Lower lobe of right lung (tissue), 2 donors: ENCODE data around the gene TIGD1. TPM values are rescaled to one million over a fixed set of nuclear protein-coding genes. Genes with fewer than 3 reads are reported as not detected.

ENCODE experiments used
- ATAC-seq, 2 donors: fragments of 200-7000 bp; cut with Tn5 transposase; one replicate each; pipeline ENCODE4 v1.9.1; 2020 to 2022; ENCODE audit warnings: mild to moderate bottlenecking in 2 of 2, moderate library complexity in 2 of 2
- DNase-seq: peaks from one replicate; pipeline ENCODE4 v3.0.0-alpha.2; 2020
- H3K27ac ChIP-seq: fragments of 200-600 bp; one replicate; pipeline ENCODE4 v1.8.0; 2022
- H3K27me3 ChIP-seq: fragments of 200-600 bp; one replicate; pipeline ENCODE4 v1.8.0; 2022; ENCODE audit warnings: low read depth
- H3K36me3 ChIP-seq: fragments of 200-600 bp; one replicate; pipeline ENCODE4 v1.8.0; 2022; ENCODE audit warnings: mild to moderate bottlenecking
- H3K4me1 ChIP-seq: fragments of 200-600 bp; one replicate; pipeline ENCODE4 v1.8.0; 2022
- H3K4me3 ChIP-seq: fragments of 200-600 bp; one replicate; pipeline ENCODE4 v1.8.0; 2022; ENCODE audit warnings: mild to moderate bottlenecking
- H3K9me3 ChIP-seq: fragments of 200-600 bp; one replicate; pipeline ENCODE4 v1.8.0; 2022
- intact Hi-C: fragments of 100-400 bp; cut with DNase I; formaldehyde crosslinking; loops from one replicate; pipeline ENCODE4 v1.11.0; 2022
- total RNA-seq: library from RNA; stranded (reverse); fragmentation: NEBNext Ultra II Directional; extraction: Animal tissue kit (Norgen Biotek cat#: 25700); gene quantifications from one replicate; pipeline ENCODE4 v1.2.1, GENCODE V29; 2021
- TF ChIP-seq, protein P1 (sequence below): fragments of 200-600 bp; IDR thresholded peaks from one replicate; pipeline ENCODE4 v1.8.0; 2022; ENCODE audit warnings: antibody characterized with exemption, mild to moderate bottlenecking
- donor health status: DM: no; HTN: yes; CAD: no; lungs with severe emphysema.

The TIGD1 gene
- total RNA-seq, 1 donor from 2014 or later = 3.7 TPM

DNA sequence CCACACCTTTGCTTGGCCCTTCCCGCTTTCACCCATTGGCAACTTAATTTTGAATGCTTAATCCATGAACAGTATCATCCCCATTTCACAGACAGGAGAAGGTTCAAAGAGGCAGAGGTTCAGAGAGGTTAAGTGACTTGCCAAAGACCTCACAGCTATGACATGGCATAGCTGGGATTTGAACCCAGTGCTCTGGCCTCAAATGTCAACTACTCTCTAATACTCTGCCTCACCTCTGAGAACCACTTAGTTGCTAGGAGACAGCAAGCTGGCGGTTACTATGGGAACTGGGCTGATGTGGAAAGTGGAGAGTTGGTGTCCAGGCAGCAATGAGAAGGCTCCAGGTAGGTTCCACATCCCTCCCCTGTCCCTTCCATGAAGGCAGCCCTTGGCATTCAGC lies 45.9 kb downstream of the TIGD1 start:
- H3K27me3 ChIP-seq = peaks cover 57% of the 10 kb centered on the region
- no peak overlapping the region for H3K4me3 ChIP-seq
- TF ChIP-seq, protein P1, sequence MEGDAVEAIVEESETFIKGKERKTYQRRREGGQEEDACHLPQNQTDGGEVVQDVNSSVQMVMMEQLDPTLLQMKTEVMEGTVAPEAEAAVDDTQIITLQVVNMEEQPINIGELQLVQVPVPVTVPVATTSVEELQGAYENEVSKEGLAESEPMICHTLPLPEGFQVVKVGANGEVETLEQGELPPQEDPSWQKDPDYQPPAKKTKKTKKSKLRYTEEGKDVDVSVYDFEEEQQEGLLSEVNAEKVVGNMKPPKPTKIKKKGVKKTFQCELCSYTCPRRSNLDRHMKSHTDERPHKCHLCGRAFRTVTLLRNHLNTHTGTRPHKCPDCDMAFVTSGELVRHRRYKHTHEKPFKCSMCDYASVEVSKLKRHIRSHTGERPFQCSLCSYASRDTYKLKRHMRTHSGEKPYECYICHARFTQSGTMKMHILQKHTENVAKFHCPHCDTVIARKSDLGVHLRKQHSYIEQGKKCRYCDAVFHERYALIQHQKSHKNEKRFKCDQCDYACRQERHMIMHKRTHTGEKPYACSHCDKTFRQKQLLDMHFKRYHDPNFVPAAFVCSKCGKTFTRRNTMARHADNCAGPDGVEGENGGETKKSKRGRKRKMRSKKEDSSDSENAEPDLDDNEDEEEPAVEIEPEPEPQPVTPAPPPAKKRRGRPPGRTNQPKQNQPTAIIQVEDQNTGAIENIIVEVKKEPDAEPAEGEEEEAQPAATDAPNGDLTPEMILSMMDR = no peak
- no peaks in the 10 kb centered on the region for H3K9me3 ChIP-seq
- peaks cover 11% of the 10 kb centered on the region for H3K4me1 ChIP-seq
- no peak for DNase-seq
- H3K36me3 ChIP-seq = no peaks in the 10 kb centered on the region
- ATAC-seq = no peak
- intact Hi-C loops = no loop called here
- H3K27ac ChIP-seq = no peak overlapping the region

DNA sequence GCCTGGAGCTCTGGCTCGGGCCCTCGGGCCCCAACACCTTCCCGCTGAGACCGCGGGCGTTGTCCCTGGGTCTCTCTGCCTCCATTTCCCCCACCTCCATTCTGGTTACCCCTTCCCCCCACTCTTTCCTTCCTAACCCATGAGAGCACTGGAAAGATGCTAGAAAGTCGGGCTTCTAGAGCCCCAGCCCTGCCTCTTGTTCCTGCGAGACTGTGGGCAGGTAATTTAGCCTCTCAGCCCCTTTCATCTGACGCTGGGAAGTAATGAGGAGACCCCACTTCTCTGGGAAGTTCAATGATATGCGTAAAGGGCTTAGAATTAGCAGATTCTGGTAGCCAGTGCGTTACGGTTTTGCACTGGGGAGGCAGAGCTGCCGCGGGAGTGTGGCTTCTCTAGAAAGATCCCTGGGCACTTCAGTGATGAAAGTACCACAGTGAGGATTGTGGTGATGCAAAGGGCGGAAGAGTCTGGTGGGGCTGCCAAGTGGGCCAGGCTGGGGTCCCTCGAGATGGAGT lies 46.5 kb downstream of the TIGD1 start:
- Histone ChIP-seq H3K4me3 (peak overlapping the region; percentile 47), H3K36me3 (no peaks in the 10 kb centered on the region), H3K9me3 (no peaks in the 10 kb centered on the region), H3K27ac (no peak overlapping the region), H3K27me3 (peaks cover 60% of the 10 kb centered on the region), H3K4me1 (peaks cover 11% of the 10 kb centered on the region)
- intact Hi-C loops = no loop called here
- no peak for DNase-seq
- TF ChIP-seq, protein P1 = no peak
- no peak for ATAC-seq

DNA sequence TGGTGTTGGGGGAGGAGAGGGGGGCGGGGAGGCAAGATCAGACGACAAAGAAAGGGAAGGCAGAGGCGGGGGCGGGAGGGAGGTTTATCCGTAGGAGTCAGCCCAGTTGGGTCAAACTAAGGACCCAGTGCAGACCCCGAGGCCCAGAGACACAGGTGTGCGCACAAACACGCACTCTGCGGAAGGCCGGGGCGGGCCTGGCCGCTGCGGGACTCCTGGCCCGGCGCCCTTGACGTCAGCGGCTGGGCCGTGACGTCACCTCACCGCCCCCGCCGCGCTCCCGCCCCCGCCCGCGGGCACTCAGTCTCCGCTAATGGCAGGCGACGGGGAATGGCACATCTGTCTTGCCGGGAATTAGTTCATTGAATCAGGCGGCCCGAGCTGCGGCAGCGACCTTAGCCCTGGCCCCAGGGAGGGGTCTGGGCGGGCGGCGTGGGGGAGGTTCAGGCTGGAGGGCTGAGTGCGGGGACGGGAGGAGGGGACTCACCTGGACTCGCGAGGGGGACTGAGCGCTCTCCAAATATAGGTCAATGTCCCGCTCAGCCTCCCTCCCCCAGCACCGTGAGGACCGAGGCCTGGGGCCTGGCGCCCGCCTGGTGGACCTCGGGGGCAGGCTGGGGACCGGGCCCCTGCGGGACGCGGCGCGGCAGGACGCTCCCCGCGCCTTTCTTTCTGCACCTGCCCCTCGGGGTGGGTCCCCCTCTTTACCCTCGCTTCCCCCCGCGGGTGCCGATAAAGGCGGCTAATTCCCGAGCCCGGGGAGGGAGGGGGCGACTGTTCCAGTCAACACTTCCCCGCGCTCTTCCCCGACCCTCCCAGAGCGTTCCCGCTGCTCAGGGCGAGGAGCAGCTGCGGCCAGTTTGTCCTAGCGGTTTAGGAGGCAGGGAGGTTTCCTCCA lies 47.2 kb downstream of the TIGD1 start:
- peak; percentile 35 to 67 for ATAC-seq
- Histone ChIP-seq H3K27ac (no peak overlapping the region), H3K9me3 (no peaks in the 10 kb centered on the region), H3K36me3 (no peaks in the 10 kb centered on the region), H3K4me1 (peaks cover 11% of the 10 kb centered on the region), H3K4me3 (peak overlapping the region; percentile 47), H3K27me3 (peaks cover 57% of the 10 kb centered on the region)
- no peak for DNase-seq
- TF ChIP-seq, protein P1 = no peak
- intact Hi-C loops = no loop called here

DNA sequence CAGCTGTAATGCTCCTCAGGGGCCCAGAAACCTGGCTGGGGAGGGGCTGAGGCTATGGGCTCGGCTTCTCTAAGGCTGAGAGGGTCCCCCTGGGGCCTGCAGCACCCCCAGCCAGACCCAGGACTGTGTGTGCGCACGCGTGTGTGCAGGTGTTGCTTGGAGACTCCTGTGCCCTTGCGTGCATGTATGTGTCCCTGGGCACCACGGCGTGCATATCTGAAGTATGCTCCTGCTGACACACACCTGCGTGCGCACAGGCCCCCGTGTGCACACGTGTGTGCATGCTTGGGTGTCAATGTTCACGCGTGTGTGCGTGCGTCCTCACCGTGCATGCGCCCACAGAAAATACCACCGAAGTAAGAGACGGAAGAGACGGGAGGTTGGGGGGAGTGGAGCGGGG lies 47.8 kb downstream of the TIGD1 start:
- Histone ChIP-seq H3K4me1 (peaks cover 11% of the 10 kb centered on the region), H3K4me3 (no peak overlapping the region), H3K36me3 (no peaks in the 10 kb centered on the region), H3K27ac (no peak overlapping the region), H3K27me3 (peaks cover 56% of the 10 kb centered on the region), H3K9me3 (no peaks in the 10 kb centered on the region)
- TF ChIP-seq, protein P1 = no peak
- intact Hi-C loops = no loop called here
- ATAC-seq (no peak), DNase-seq (no peak)

DNA sequence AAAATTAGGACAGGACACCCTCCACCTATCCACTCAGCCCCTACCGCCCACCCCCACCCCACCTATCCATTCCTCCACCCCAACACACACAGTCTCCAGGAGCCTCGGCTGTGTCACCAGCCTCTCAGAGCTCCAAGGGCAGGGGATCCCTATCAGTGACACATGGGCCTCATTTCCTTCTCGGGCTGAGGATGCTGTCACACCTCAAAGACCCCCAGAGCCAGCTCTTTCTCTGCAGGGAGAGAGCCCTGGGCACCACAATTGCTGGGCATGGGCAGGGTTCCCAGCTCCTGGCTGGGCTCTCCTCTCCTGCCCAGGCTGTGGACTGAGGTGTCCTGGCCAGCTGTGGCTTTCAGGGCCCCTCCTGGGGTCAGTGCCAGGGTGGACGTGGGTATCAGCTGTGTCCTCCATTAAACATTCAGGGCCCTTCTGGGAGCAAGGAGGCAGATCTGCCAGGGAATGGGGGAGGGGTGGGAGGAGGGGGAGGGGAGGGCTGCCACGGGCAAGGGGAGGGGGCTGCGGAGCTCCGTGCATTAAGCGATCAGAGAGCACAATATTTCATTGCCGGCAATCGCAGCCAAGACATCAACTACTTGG lies 48.5 kb downstream of the TIGD1 start:
- Histone ChIP-seq H3K4me1 (peaks cover 11% of the 10 kb centered on the region), H3K27ac (no peak overlapping the region), H3K4me3 (no peak overlapping the region), H3K9me3 (no peaks in the 10 kb centered on the region), H3K27me3 (peaks cover 56% of the 10 kb centered on the region), H3K36me3 (no peaks in the 10 kb centered on the region)
- no peak for DNase-seq
- intact Hi-C loops = no loop called here
- ATAC-seq = no peak
- TF ChIP-seq, protein P1 = no peak
